ENCODE measurements around the gene KLHL20. TPM values are rescaled to one million over a fixed set of nuclear protein-coding genes. Genes with fewer than 3 reads are reported as not detected.
A peak's percentile ranks its signal among the peaks of the same experiment; 100 is the strongest.

The KLHL20 gene
- total RNA-seq, 2 donors from 2014 or later, result 14.3 to 15.8 TPM

- Histone ChIP-seq H3K36me3 (replicated peaks in 1 of 2; ENCODE audit: insufficient read depth in 1 of 2, low read depth in 2 of 2) (no peaks in the 10 kb centered on the region), H3K4me1 (peaks cover 15% of the 10 kb centered on the region), H3K27me3 (no peaks in the 10 kb centered on the region), H3K27ac (peak within 1 kb of the TSS; percentile 77 to 96 (median 90)), H3K4me3 (peak within 1 kb of the TSS; percentile 45 to 58), H3K9me3 (no peaks in the 10 kb centered on the region)
- TF ChIP-seq CTCF (IDR thresholded peaks at IDR 0.05), result peak in 1 of 7 experiments; percentile 8
- TF ChIP-seq POLR2A (IDR thresholded peaks at IDR 0.05), result peak; percentile 30 to 81 (median 75)
- peak; percentile 98 for ATAC-seq
- intact Hi-C loops (cut with DNase I), result no loop called here
- WGBS, 2 donors, result 0 to 1% methylated on average over 31 to 55 of the region's 55 CpGs
- DNase-seq, result peak; percentile 96 to 98 (median 97)
Observed at GRCh38 chr1:173824315-173825081, 109.7 kb downstream of the KLHL20 start, which contains the start of the genes CENPL and DARS2. TSS of gene CENPL (minus strand) at chr1:173824883. CDS start at chr1:173811299, 13,584 bp downstream. TSS of gene DARS2 (plus strand) at chr1:173824673. CDS start at chr1:173825230, 557 bp downstream.

GRCh38 chr1:173827611-173828010 is 112.8 kb downstream of the KLHL20 start:
- Histone ChIP-seq H3K4me3 (no peak overlapping the region), H3K27me3 (no peaks in the 10 kb centered on the region), H3K4me1 (peaks cover 15% of the 10 kb centered on the region), H3K36me3 (replicated peaks in 1 of 2; ENCODE audit: insufficient read depth in 1 of 2, low read depth in 2 of 2) (peaks cover 0 to 4% of the 10 kb centered on the region in 2 donors), H3K27ac (no peak overlapping the region), H3K9me3 (no peaks in the 10 kb centered on the region)
- WGBS, 2 donors, result 88 to 92% methylated on average over 2 of the region's 2 CpGs
- DNase-seq, result no peak
- no peak for ATAC-seq
- no peak for TF ChIP-seq POLR2A (IDR thresholded peaks at IDR 0.05)
- no peak for TF ChIP-seq CTCF (IDR thresholded peaks at IDR 0.05)
- intact Hi-C loops (cut with DNase I), result no loop called here

- Histone ChIP-seq H3K36me3 (replicated peaks in 1 of 2; ENCODE audit: insufficient read depth in 1 of 2, low read depth in 2 of 2) (peaks cover 0 to 7% of the 10 kb centered on the region in 2 donors), H3K27ac (no peak overlapping the region), H3K4me1 (no peaks in the 10 kb centered on the region), H3K4me3 (no peak overlapping the region), H3K9me3 (no peaks in the 10 kb centered on the region), H3K27me3 (no peaks in the 10 kb centered on the region)
- 95% methylated on average over 1 of the region's 1 CpG for WGBS, 2 donors
- DNase-seq (no peak), ATAC-seq (no peak)
- TF ChIP-seq CTCF (IDR thresholded peaks at IDR 0.05), result no peak
- TF ChIP-seq POLR2A (IDR thresholded peaks at IDR 0.05), result no peak
- intact Hi-C loops (cut with DNase I), result loop anchor here (10.0 kb wide), 1 partner anchor 408 kb away; no protein-coding TSS in a partner anchor
Observed at GRCh38 chr1:173832748-173833147, 118.0 kb downstream of the KLHL20 start.

Small RNAs within 50 kb of the gene (small RNA-seq; reads per million reads assigned to genes)
- gene BX248409.1, result not detected
- not detected for gene RF00019

Other genes with a start within 250 kb of the KLHL20 start
- 100 to 1,000 TPM in 1 of 2 donors, 10 to 100 TPM in 1; 64.1 to 222 TPM for gene PRDX6, start 237.6 kb upstream of the KLHL20 start, total RNA-seq
- gene SLC9C2, start 111.9 kb upstream of the KLHL20 start, total RNA-seq, result not detected
- gene TEX50, start 79.6 kb upstream of the KLHL20 start, total RNA-seq, result not detected
- gene ANKRD45, start 45.1 kb upstream of the KLHL20 start, total RNA-seq, result under 1 TPM in 1 of 2 donors, not detected in 1; 0.26 TPM
- gene DARS2, start 109.7 kb downstream of the KLHL20 start, total RNA-seq, result 10 to 100 TPM in 1 of 2 donors, 1 to 10 TPM in 1; 7.5 to 11.2 TPM
- gene CENPL, start 109.9 kb downstream of the KLHL20 start, total RNA-seq, result 1 to 10 TPM in 1 of 2 donors, under 1 TPM in 1; 0.99 to 1.0 TPM
- gene GAS5, start 153.0 kb downstream of the KLHL20 start, total RNA-seq, result 100 to 1,000 TPM; 413 to 570 TPM
- 1 to 10 TPM; 6.2 to 6.6 TPM for gene ZBTB37, start 153.4 kb downstream of the KLHL20 start, total RNA-seq
- not detected for gene SERPINC1, start 202.3 kb downstream of the KLHL20 start, total RNA-seq

Measured in body of pancreas (tissue), 4 donors.